IgD-negative memory B cell (primary cell): ENCODE results near the gene MAGI2. TPM values are rescaled to one million over a fixed set of nuclear protein-coding genes. Genes with fewer than 3 reads are reported as not detected.
"Not testable (repeated sequence)": the region's sequence is repeated elsewhere in the genome, so short reads cannot be mapped to it uniquely, and the experiment has no call there.

Source experiments
- H3K27ac Mint-ChIP-seq, 3 donors: one replicate each; pipeline ENCODE4 v1.8.0; 2020 to 2022; ENCODE audit warnings: mild to moderate bottlenecking in 3 of 3, mixed read lengths in 3 of 3, moderate library complexity in 1 of 3
- H3K27me3 Mint-ChIP-seq: one replicate; pipeline ENCODE4 v1.8.0; 2021; ENCODE audit warnings: mixed read lengths
- H3K36me3 Mint-ChIP-seq: one replicate; pipeline ENCODE4 v1.8.0; 2020; ENCODE audit warnings: mild to moderate bottlenecking, mixed read lengths
- H3K4me1 Mint-ChIP-seq, 3 donors: one replicate each; pipeline ENCODE4 v1.8.0; 2020 to 2022; ENCODE audit warnings: mixed read lengths in 3 of 3, mild to moderate bottlenecking in 1 of 3
- H3K4me3 Mint-ChIP-seq, 4 donors: one replicate each; pipeline ENCODE4 v1.8.0; 2020 to 2022; ENCODE audit warnings: mild to moderate bottlenecking in 4 of 4, mixed read lengths in 4 of 4, moderate library complexity in 3 of 4
- H3K9me3 Mint-ChIP-seq, 3 donors: one replicate each; pipeline ENCODE4 v1.8.0; 2020 to 2021; ENCODE audit warnings: mixed read lengths in 3 of 3, mild to moderate bottlenecking in 1 of 3
- polyA plus RNA-seq: library from polyadenylated mRNA; unstranded; fragments of 300-500 nt; fragmentation: Illumina TruSeq; gene quantifications from one replicate; pipeline ENCODE4 v1.2.3, GENCODE V29; 2021

MAGI2 gene
- polyA plus RNA-seq, 1 donor from 2014 or later: not detected

- H3K36me3 Mint-ChIP-seq: no peaks in the 10 kb centered on the region
- peaks cover 0 to 2% (median 0%) of the 10 kb centered on the region in 3 donors for H3K9me3 Mint-ChIP-seq
- H3K4me3 Mint-ChIP-seq: no peak overlapping the region
- peaks cover 0 to 2% (median 0%) of the 10 kb centered on the region in 3 donors for H3K4me1 Mint-ChIP-seq
- H3K27ac Mint-ChIP-seq: no peak overlapping the region
- H3K27me3 Mint-ChIP-seq: peaks cover 3% of the 10 kb centered on the region
Measured at GRCh38 chr7:79459381-79459780, 5.9 kb upstream of the MAGI2 start.

- peaks cover 6% of the 10 kb centered on the region for H3K27me3 Mint-ChIP-seq
- H3K27ac Mint-ChIP-seq: no peak overlapping the region
- no peak overlapping the region for H3K4me3 Mint-ChIP-seq
- no peaks in the 10 kb centered on the region for H3K36me3 Mint-ChIP-seq
- no peaks in the 10 kb centered on the region for H3K4me1 Mint-ChIP-seq
- H3K9me3 Mint-ChIP-seq: peaks cover 0 to 2% (median 0%) of the 10 kb centered on the region in 3 donors
Measured at GRCh38 chr7:79458796-79459195, 5.3 kb upstream of the MAGI2 start.

GRCh38 chr7:79455173-79455790 is 1.8 kb upstream of the MAGI2 start:
- Mint-ChIP-seq H3K36me3 (peaks cover 3% of the 10 kb centered on the region), H3K9me3 (peaks cover 1 to 4% (median 4%) of the 10 kb centered on the region in 3 donors)

GRCh38 chr7:79454361-79454960 is 994 bp upstream of the MAGI2 start:
- H3K27ac Mint-ChIP-seq: no peak overlapping the region
- H3K9me3 Mint-ChIP-seq: peaks cover 1 to 4% (median 4%) of the 10 kb centered on the region in 3 donors
- no peaks in the 10 kb centered on the region for H3K4me1 Mint-ChIP-seq
- no peak overlapping the region for H3K4me3 Mint-ChIP-seq
- peaks cover 3% of the 10 kb centered on the region for H3K36me3 Mint-ChIP-seq
- H3K27me3 Mint-ChIP-seq: peaks cover 25% of the 10 kb centered on the region

More at GRCh38 chr7:79455173-79455790, 1.8 kb upstream of the MAGI2 start:
- H3K27ac Mint-ChIP-seq: no peak overlapping the region
- H3K27me3 Mint-ChIP-seq: peaks cover 25% of the 10 kb centered on the region
- H3K4me3 Mint-ChIP-seq: no peak overlapping the region
- no peaks in the 10 kb centered on the region for H3K4me1 Mint-ChIP-seq

GRCh38 chr7:79453266-79453557 is 255 bp downstream of the MAGI2 start:
- Mint-ChIP-seq H3K4me3 (no peak overlapping the region), H3K27ac (no peak overlapping the region), H3K27me3 (peaks cover 25% of the 10 kb centered on the region), H3K9me3 (peaks cover 1 to 5% (median 4%) of the 10 kb centered on the region in 3 donors), H3K4me1 (no peaks in the 10 kb centered on the region), H3K36me3 (peaks cover 3% of the 10 kb centered on the region)

- H3K9me3 Mint-ChIP-seq: peaks cover 1 to 5% (median 4%) of the 10 kb centered on the region in 3 donors
- no peaks in the 10 kb centered on the region for H3K4me1 Mint-ChIP-seq
- peak overlapping the region in 3 of 4 donors; percentile 55 to 57 (median 57) for H3K4me3 Mint-ChIP-seq
- peaks cover 3% of the 10 kb centered on the region for H3K36me3 Mint-ChIP-seq
- H3K27me3 Mint-ChIP-seq: peaks cover 25% of the 10 kb centered on the region
- no peak overlapping the region for H3K27ac Mint-ChIP-seq
Measured at GRCh38 chr7:79452495-79453265, 787 bp downstream of the MAGI2 start.

GRCh38 chr7:79452032-79452494 is 1.4 kb downstream of the MAGI2 start:
- Mint-ChIP-seq H3K4me1 (no peaks in the 10 kb centered on the region), H3K4me3 (peak overlapping the region in 1 of 4 donors; percentile 55), H3K36me3 (peaks cover 3% of the 10 kb centered on the region), H3K9me3 (peaks cover 1 to 5% (median 4%) of the 10 kb centered on the region in 3 donors), H3K27me3 (peaks cover 25% of the 10 kb centered on the region), H3K27ac (no peak overlapping the region)

GRCh38 chr7:79451580-79451979 is 1.9 kb downstream of the MAGI2 start:
- Mint-ChIP-seq H3K4me3 (no peak overlapping the region), H3K4me1 (no peaks in the 10 kb centered on the region), H3K27ac (no peak overlapping the region), H3K36me3 (peaks cover 3% of the 10 kb centered on the region), H3K9me3 (peaks cover 1 to 5% (median 4%) of the 10 kb centered on the region in 3 donors), H3K27me3 (peaks cover 25% of the 10 kb centered on the region)

GRCh38 chr7:79442766-79443165 is 10.7 kb downstream of the MAGI2 start:
- H3K4me3 Mint-ChIP-seq, H3K27ac Mint-ChIP-seq: not testable (repeated sequence)

GRCh38 chr7:79436378-79436777 is 17.1 kb downstream of the MAGI2 start:
- Mint-ChIP-seq H3K27ac (no peak overlapping the region), H3K4me1 (no peaks in the 10 kb centered on the region), H3K36me3 (no peaks in the 10 kb centered on the region), H3K27me3 (no peaks in the 10 kb centered on the region), H3K4me3 (no peak overlapping the region), H3K9me3 (peaks cover 0 to 4% (median 4%) of the 10 kb centered on the region in 3 donors)

More at GRCh38 chr7:79442766-79443165, 10.7 kb downstream of the MAGI2 start:
- not testable (repeated sequence) for H3K27me3 Mint-ChIP-seq, H3K36me3 Mint-ChIP-seq, H3K4me1 Mint-ChIP-seq, H3K9me3 Mint-ChIP-seq

- Mint-ChIP-seq H3K4me1 (no peaks in the 10 kb centered on the region), H3K27ac (no peak overlapping the region), H3K9me3 (peaks cover 0 to 7% (median 5%) of the 10 kb centered on the region in 3 donors), H3K4me3 (no peak overlapping the region), H3K27me3 (no peaks in the 10 kb centered on the region), H3K36me3 (no peaks in the 10 kb centered on the region)
Measured at GRCh38 chr7:79434867-79435266, 18.6 kb downstream of the MAGI2 start.

GRCh38 chr7:79434098-79434497 is 19.4 kb downstream of the MAGI2 start:
- Mint-ChIP-seq H3K4me1 (no peaks in the 10 kb centered on the region), H3K27ac (no peak overlapping the region), H3K4me3 (no peak overlapping the region), H3K9me3 (peaks cover 0 to 7% (median 5%) of the 10 kb centered on the region in 3 donors), H3K27me3 (no peaks in the 10 kb centered on the region), H3K36me3 (no peaks in the 10 kb centered on the region)

GRCh38 chr7:79430391-79430790 is 23.1 kb downstream of the MAGI2 start:
- Mint-ChIP-seq H3K4me1 (no peaks in the 10 kb centered on the region), H3K27me3 (no peaks in the 10 kb centered on the region), H3K36me3 (no peaks in the 10 kb centered on the region), H3K4me3 (no peak overlapping the region), H3K9me3 (peaks cover 0 to 7% (median 7%) of the 10 kb centered on the region in 3 donors), H3K27ac (no peak overlapping the region)

- peaks cover 0 to 7% (median 3%) of the 10 kb centered on the region in 3 donors for H3K9me3 Mint-ChIP-seq
- H3K36me3 Mint-ChIP-seq: no peaks in the 10 kb centered on the region
- H3K27me3 Mint-ChIP-seq: no peaks in the 10 kb centered on the region
- no peak overlapping the region for H3K4me3 Mint-ChIP-seq
- H3K4me1 Mint-ChIP-seq: no peaks in the 10 kb centered on the region
- H3K27ac Mint-ChIP-seq: no peak overlapping the region
Measured at GRCh38 chr7:79425665-79426064, 27.8 kb downstream of the MAGI2 start.

GRCh38 chr7:79421751-79422150 is 31.7 kb downstream of the MAGI2 start:
- Mint-ChIP-seq H3K27ac (no peak overlapping the region), H3K4me1 (no peaks in the 10 kb centered on the region), H3K36me3 (no peaks in the 10 kb centered on the region)

More at GRCh38 chr7:79421751-79422150, 31.7 kb downstream of the MAGI2 start:
- no peaks in the 10 kb centered on the region for H3K27me3 Mint-ChIP-seq
- peaks cover 2 to 12% (median 2%) of the 10 kb centered on the region in 3 donors for H3K9me3 Mint-ChIP-seq
- H3K4me3 Mint-ChIP-seq: no peak overlapping the region
